ENCODE data around the gene CRKL.
"Not testable (repeated sequence)": the region's sequence is repeated elsewhere in the genome, so short reads cannot be mapped to it uniquely, and the experiment has no call there.

The CRKL gene

GRCh38 chr22:20963201-20964052, 46.2 kb downstream of the CRKL start:
- no peak overlapping the region for H3K4me3 ChIP-seq (ENCODE audit: low read length)
- no peak for DNase-seq (ENCODE audit: low read depth, low spot score)

- no peak for DNase-seq (ENCODE audit: low read depth, low spot score)
- no peak overlapping the region for H3K4me3 ChIP-seq (ENCODE audit: low read length)
Observed at GRCh38 chr22:20964090-20964798, 47.0 kb downstream of the CRKL start.

- no peak for DNase-seq (ENCODE audit: low read depth, low spot score)
Observed at GRCh38 chr22:20964799-20965103, 47.5 kb downstream of the CRKL start.

GRCh38 chr22:20965104-20965887, 48.1 kb downstream of the CRKL start:
- no peak overlapping the region for H3K4me3 ChIP-seq (ENCODE audit: low read length)
- no peak for DNase-seq (ENCODE audit: low read depth, low spot score)

More at GRCh38 chr22:20964799-20965103, 47.5 kb downstream of the CRKL start:
- no peak overlapping the region for H3K4me3 ChIP-seq (ENCODE audit: low read length)

- no peak for DNase-seq (ENCODE audit: low read depth, low spot score)
- H3K4me3 ChIP-seq (ENCODE audit: low read length), result no peak overlapping the region
Observed at GRCh38 chr22:20965888-20966855, 49.0 kb downstream of the CRKL start.

GRCh38 chr22:20966883-20967696, 49.9 kb downstream of the CRKL start, which contains the start of gene AIFM3:
AIFM3 (plus strand) TSS chr22:20967255; CDS start chr22:20967945, 690 bp downstream.
- no peak within 1 kb of the TSS for H3K4me3 ChIP-seq (ENCODE audit: low read length)
- no peak for DNase-seq (ENCODE audit: low read depth, low spot score)

- no peak overlapping the region for H3K4me3 ChIP-seq (ENCODE audit: low read length)
- DNase-seq (ENCODE audit: low read depth, low spot score), result no peak
Observed at GRCh38 chr22:20967697-20968211, 50.5 kb downstream of the CRKL start.

GRCh38 chr22:20968281-20968977, 51.2 kb downstream of the CRKL start:
- H3K4me3 ChIP-seq (ENCODE audit: low read length), result no peak overlapping the region

GRCh38 chr22:20970939-20971657, 53.9 kb downstream of the CRKL start:
- no peak for DNase-seq (ENCODE audit: low read depth, low spot score)
- H3K4me3 ChIP-seq (ENCODE audit: low read length), result no peak overlapping the region

More at GRCh38 chr22:20968281-20968977, 51.2 kb downstream of the CRKL start:
- DNase-seq (ENCODE audit: low read depth, low spot score), result no peak

- DNase-seq (ENCODE audit: low read depth, low spot score); H3K4me3 ChIP-seq (ENCODE audit: low read length): not testable (repeated sequence)
Observed at GRCh38 chr22:20972014-20972694, 54.9 kb downstream of the CRKL start.

GRCh38 chr22:20972933-20973577, 55.8 kb downstream of the CRKL start:
- no peak for DNase-seq (ENCODE audit: low read depth, low spot score)

GRCh38 chr22:20973634-20974286, 56.6 kb downstream of the CRKL start:
- no peak for DNase-seq (ENCODE audit: low read depth, low spot score)
- no peak overlapping the region for H3K4me3 ChIP-seq (ENCODE audit: low read length)

More at GRCh38 chr22:20972933-20973577, 55.8 kb downstream of the CRKL start:
- no peak overlapping the region for H3K4me3 ChIP-seq (ENCODE audit: low read length)

GRCh38 chr22:20974336-20974955, 57.2 kb downstream of the CRKL start:
- H3K4me3 ChIP-seq (ENCODE audit: low read length), result no peak overlapping the region
- DNase-seq (ENCODE audit: low read depth, low spot score), result no peak

GRCh38 chr22:20975541-20976290, 58.5 kb downstream of the CRKL start:
- H3K4me3 ChIP-seq (ENCODE audit: low read length), result no peak overlapping the region
- DNase-seq (ENCODE audit: low read depth, low spot score), result no peak

All from Jurkat, Clone E6-1 (cell line).